HepG2 (cell line): Measurements from ENCODE around the gene ITGA6. TPM values are rescaled to one million over a fixed set of nuclear protein-coding genes. Genes with fewer than 3 reads are reported as not detected.

Experiments used
- ATAC-seq: fragments of 200-7000 bp; cut with Tn5 transposase; 3 replicates; pipeline ENCODE4 v1.9.1; 2020; ENCODE audit warnings: mild to moderate bottlenecking, moderate library complexity
- BruUV-seq: library from RNA; stranded (reverse); fragments of 400-500 nt; replicated peaks from 2 replicates; lab custom pipeline; 2021; lab: Mats Ljungman, UMichigan
- CTCF ChIA-PET: fragments of 300-600 bp; formaldehyde crosslinking; extraction: SDS; loops from one replicate; lab custom pipeline; 2021; ENCODE audit warnings: low total read pairs, inconsistent platforms, low intra/inter-chr PET ratio; lab: Yijun Ruan, JAX
- POLR2A ChIA-PET: fragments of 350-600 bp; sonication (Branson Sonifier 250); formaldehyde crosslinking; loops from one replicate; lab custom pipeline; 2020; ENCODE audit warnings: antibody characterized with exemption, inconsistent platforms; lab: Yijun Ruan, JAX
- DNase-seq: peaks from one replicate; pipeline ENCODE4 v3.0.0-alpha.2; 2015; ENCODE audit warnings: low spot score
- FAIRE-seq: peaks from 3 replicates; lab custom pipeline; 2011; peaks lifted over from hg19 to GRCh38; lab: Jason Lieb, UNC
- H2AFZ ChIP-seq: one replicate; pipeline ENCODE4 v1.6.1; 2011; ENCODE audit warnings: low read length, inconsistent platforms
- H3K27ac ChIP-seq: fragments of 300-600 bp; 3 replicates; pipeline ENCODE4 v1.8.0; 2011; ENCODE audit warnings: mixed run types, mild to moderate bottlenecking, mixed read lengths, low read length, inconsistent platforms; ENCODE audit not compliant: insufficient read depth; ENCODE audit errors: extremely low read length
- H3K27me3 ChIP-seq, 2 experiments: fragments of 200-600 bp in 1 of 2; 2 replicates in 1 of 2; 3 replicates in 1 of 2; pipeline versions ENCODE4 v1.6.0 to v1.8.0; 2011; ENCODE audit warnings: low read length in 2 of 2, mild to moderate bottlenecking in 2 of 2, moderate library complexity in 2 of 2, inconsistent platforms in 1 of 2; ENCODE audit not compliant: insufficient read depth in 2 of 2, control insufficient read depth in 1 of 2
- H3K36me3 ChIP-seq, 2 experiments: fragments of 200-600 bp in 1 of 2; replicated peaks in 1 of 2; 2 replicates in 1 of 2; 3 replicates in 1 of 2; pipeline versions ENCODE4 v1.5.1 to v1.8.0; 2011; ENCODE audit warnings: low read length in 2 of 2, inconsistent platforms in 1 of 2; ENCODE audit not compliant: insufficient read depth in 2 of 2, control insufficient read depth in 1 of 2
- H3K4me1 ChIP-seq: 2 replicates; pipeline ENCODE4 v1.5.1; 2012; ENCODE audit warnings: low read length, inconsistent platforms; ENCODE audit not compliant: insufficient read depth
- H3K4me2 ChIP-seq: 2 replicates; pipeline ENCODE4 v1.6.0; 2011; ENCODE audit warnings: low read depth, low read length, inconsistent platforms
- H3K4me3 ChIP-seq, 3 experiments: fragments of 200-600 bp in 1 of 3; sonication (generic), shearing (Covaris generic) in 1 of 3; replicated peaks in 1 of 3; 2 replicates each; pipeline ENCODE4 v1.5.1; 2011 to 2016; ENCODE audit warnings: low read length in 3 of 3, inconsistent platforms in 2 of 3, low read depth in 2 of 3, mild to moderate bottlenecking in 2 of 3, control low read depth in 1 of 3, mixed read lengths in 1 of 3; ENCODE audit not compliant: insufficient read depth in 1 of 3
- H3K79me2 ChIP-seq: one replicate; pipeline ENCODE4 v1.6.1; 2011; ENCODE audit warnings: low read length, inconsistent platforms; ENCODE audit not compliant: insufficient read depth
- H3K9ac ChIP-seq: 2 replicates; pipeline ENCODE4 v1.6.0; 2011; ENCODE audit warnings: mild to moderate bottlenecking, low read depth, low read length, inconsistent platforms; ENCODE audit not compliant: insufficient read depth
- H3K9me3 ChIP-seq: 2 replicates; pipeline ENCODE4 v1.5.1; 2012; ENCODE audit warnings: mild to moderate bottlenecking, low read length
- H4K20me1 ChIP-seq: 2 replicates; pipeline ENCODE4 v1.6.0; 2011; ENCODE audit warnings: inconsistent platforms, mild to moderate bottlenecking, low read length, moderate library complexity; ENCODE audit not compliant: insufficient read depth
- CBX2 ChIP-seq, 2 experiments: fragments of 200-600 bp in 1 of 2; sonication (generic); formaldehyde crosslinking in 1 of 2; IDR thresholded peaks; 2 replicates each; pipeline versions ENCODE4 v1.7.0 to v1.8.1; 2018 to 2022; ENCODE audit warnings: low read depth in 2 of 2, low read length in 1 of 2, mild to moderate bottlenecking in 1 of 2, missing genetic modification reagents in 1 of 2
- HNRNPLL ChIP-seq: fragments of 200-400 bp; formaldehyde crosslinking; IDR thresholded peaks from 2 replicates; pipeline ENCODE4 v1.6.1; 2017; ENCODE audit warnings: mild to moderate bottlenecking, low read depth, low read length; ENCODE audit not compliant: poor library complexity, severe bottlenecking
- IKZF1 ChIP-seq: fragments of 450-650 bp; IDR thresholded peaks from 2 replicates; pipeline ENCODE4 v1.7.1; 2016
- MAFK ChIP-seq, 2 experiments: IDR thresholded peaks in 1 of 2; conservative IDR thresholded peaks in 1 of 2; 2 replicates each; pipeline ENCODE4 v1.6.1; 2011; ENCODE audit warnings: improper control_type of control experiment in 2 of 2, low read length in 2 of 2
- MED13 ChIP-seq: sonication (generic); formaldehyde crosslinking; IDR thresholded peaks from 2 replicates; pipeline ENCODE4 v1.5.0; 2020; ENCODE audit warnings: missing genetic modification reagents
- TOE1 ChIP-seq: sonication (generic); formaldehyde crosslinking; IDR thresholded peaks from 2 replicates; pipeline ENCODE4 v1.4.0; 2020; ENCODE audit warnings: mild to moderate bottlenecking, missing genetic modification reagents
- TRIM24 ChIP-seq: sonication (generic); formaldehyde crosslinking; IDR thresholded peaks from 2 replicates; pipeline ENCODE4 v1.8.0; 2022; ENCODE audit warnings: mild to moderate bottlenecking, missing genetic modification reagents
- TSC22D2 ChIP-seq: sonication (generic); formaldehyde crosslinking; IDR thresholded peaks from 2 replicates; pipeline ENCODE4 v1.5.1; 2020; ENCODE audit warnings: missing genetic modification reagents, mild to moderate bottlenecking, borderline replicate concordance
- ZNF124 ChIP-seq: sonication (generic); formaldehyde crosslinking; IDR thresholded peaks from 2 replicates; pipeline ENCODE4 v1.4.0; 2020; ENCODE audit warnings: missing genetic modification reagents
- ZNF761 ChIP-seq: sonication (generic); formaldehyde crosslinking; conservative IDR thresholded peaks from 2 replicates; pipeline ENCODE4 v1.4.0; 2020; ENCODE audit warnings: mild to moderate bottlenecking, missing genetic modification reagents
- ZSCAN22 ChIP-seq: sonication (generic); formaldehyde crosslinking; IDR thresholded peaks from 2 replicates; pipeline ENCODE4 v1.4.0; 2020; ENCODE audit warnings: mild to moderate bottlenecking, missing genetic modification reagents
- in situ Hi-C: cut with HindIII; loops from 2 replicates; pipeline ENCODE4 v1.10.0; 2017; ENCODE audit warnings: low pct_unique_long_range_greater_than_20kb; ENCODE audit not compliant: extremely low pct_ligation_motif_present
- intact Hi-C: fragments of 100-400 bp; cut with micrococcal nuclease; formaldehyde crosslinking; loops from one replicate; pipeline ENCODE4 v1.10.0; 2022; ENCODE audit not compliant: unreplicated experiment
- polyA plus RNA-seq, 8 experiments: library from polyadenylated mRNA; depleted of rRNA in 3 of 8; stranded (reverse) in 7 of 8; unstranded in 1 of 8; fragments of >200 nt; fragmentation: Illumina TruSeq in 4 of 8; extraction: Trizol in 4 of 8; gene quantifications; 2 replicates each; pipeline versions ENCODE4 v1.2.1 to v1.2.3, GENCODE V29; 2011 to 2016; ENCODE audit warnings: low read depth in 4 of 8, missing spikeins in 1 of 8, mixed read lengths in 1 of 8; ENCODE audit not compliant: insufficient read depth in 1 of 8
- total RNA-seq, 5 experiments: library from RNA; depleted of rRNA; stranded (reverse); fragments of >200 nt; fragmentation: Illumina TruSeq; extraction: Trizol; gene quantifications; 2 replicates each; pipeline ENCODE4 v1.2.3, GENCODE V29; 2016; ENCODE audit warnings: low read depth in 1 of 5
- TF ChIP-seq, protein P1 (sequence below): IDR thresholded peaks from 2 replicates; pipeline ENCODE4 v1.6.1; 2012; ENCODE audit warnings: low read depth, low read length, improper control_type of control experiment
- TF ChIP-seq, protein P2 (sequence below): sonication (generic); formaldehyde crosslinking; IDR thresholded peaks from 2 replicates; pipeline ENCODE4 v1.4.0; 2020; ENCODE audit warnings: mild to moderate bottlenecking, missing genetic modification reagents
- TF ChIP-seq, protein P3 (sequence below): sonication (generic); formaldehyde crosslinking; IDR thresholded peaks from 2 replicates; pipeline ENCODE4 v1.5.1; 2020; ENCODE audit warnings: missing genetic modification reagents, mild to moderate bottlenecking, borderline replicate concordance

ITGA6 gene
- total and polyA plus RNA-seq, 2 of the 13 experiments (the other 11 are each of a cell fraction or from before 2014, with no cell fraction given): 24.0 to 92.5 TPM

DNA sequence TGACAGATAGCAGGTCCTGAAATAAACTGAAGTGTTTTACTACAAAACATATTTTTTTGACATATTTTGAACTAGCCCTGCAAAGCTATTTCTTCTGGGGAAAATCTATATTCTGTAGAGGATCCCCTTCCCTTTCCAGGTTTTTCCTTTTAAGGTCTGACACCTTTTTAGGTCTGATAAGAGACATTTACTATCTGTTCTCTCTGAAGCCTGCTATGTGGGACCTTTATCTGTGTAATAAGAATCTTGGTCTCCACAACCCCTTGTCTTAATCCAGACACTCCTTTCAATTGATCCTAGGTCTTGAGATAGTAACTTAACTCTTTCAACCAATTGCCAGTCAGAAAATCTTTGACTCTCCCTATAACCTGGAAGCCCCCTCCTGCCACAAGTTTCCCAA lies 123.0 kb downstream of the ITGA6 start:
- peaks cover 19% of the 10 kb centered on the region for H3K4me1 ChIP-seq
- no peaks in the 10 kb centered on the region for H4K20me1 ChIP-seq
- H3K9me3 ChIP-seq: no peaks in the 10 kb centered on the region
- H3K79me2 ChIP-seq: no peaks in the 10 kb centered on the region
- CTCF ChIA-PET: no interaction called here
- DNase-seq: no peak
- no peaks in the 10 kb centered on the region; a peak in 1 of 5 replicates for H3K27me3 ChIP-seq
- no TSS peak for BruUV-seq
- POLR2A ChIA-PET: no interaction called here
- TF ChIP-seq TOE1 (no peak), CBX2 (IDR thresholded peaks at IDR 0.05; ENCODE audit: low read depth, low read length) (no peak), CBX2 (CRISPR knock-in tag; IDR thresholded peaks at IDR 0.05; ENCODE audit: low read depth) (no peak)
- no peak overlapping the region for H3K27ac ChIP-seq
- no peak overlapping the region for H3K4me3 ChIP-seq
- in situ Hi-C loops: no loop called here
- H2AFZ ChIP-seq: no peak overlapping the region
- no peak for FAIRE-seq
- no peak for ATAC-seq
- intact Hi-C loops: no loop called here
- no peak overlapping the region for H3K9ac ChIP-seq
- no peaks in the 10 kb centered on the region for H3K36me3 ChIP-seq
- H3K4me2 ChIP-seq: no peak overlapping the region

DNA sequence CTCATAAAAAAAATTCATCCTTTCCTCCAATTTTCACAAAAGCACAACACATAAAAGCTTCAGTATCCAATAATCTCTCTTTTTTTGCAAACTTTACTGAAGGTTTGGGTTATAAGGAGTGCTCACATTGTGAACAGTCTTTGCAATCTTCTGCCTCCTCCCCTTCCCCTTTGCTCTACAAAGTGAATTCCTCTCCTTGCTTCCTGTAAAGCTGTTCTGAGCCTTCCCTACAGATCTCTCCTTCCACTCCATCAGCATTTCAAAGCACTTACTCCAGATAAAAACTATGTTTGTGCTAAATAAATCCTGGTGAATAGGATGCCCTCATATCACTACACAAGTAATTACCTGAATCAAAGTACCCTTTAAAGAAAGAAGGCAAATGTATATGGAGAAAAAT lies 123.9 kb downstream of the ITGA6 start:
- H4K20me1 ChIP-seq: no peaks in the 10 kb centered on the region
- FAIRE-seq (no peak), DNase-seq (no peak), ATAC-seq (no peak)
- no peaks in the 10 kb centered on the region for H3K36me3 ChIP-seq
- no peaks in the 10 kb centered on the region; a peak in 1 of 5 replicates for H3K27me3 ChIP-seq
- H3K4me3 ChIP-seq: no peak overlapping the region
- H3K9ac ChIP-seq: no peak overlapping the region
- POLR2A ChIA-PET: no interaction called here
- CTCF ChIA-PET: no interaction called here
- no peaks in the 10 kb centered on the region for H3K9me3 ChIP-seq
- H3K4me2 ChIP-seq: no peak overlapping the region
- no peak overlapping the region for H2AFZ ChIP-seq
- H3K79me2 ChIP-seq: peaks cover 4% of the 10 kb centered on the region
- H3K27ac ChIP-seq: no peak overlapping the region
- in situ Hi-C loops: no loop called here
- H3K4me1 ChIP-seq: peaks cover 19% of the 10 kb centered on the region
- intact Hi-C loops: no loop called here
- BruUV-seq: no TSS peak
- TF ChIP-seq TRIM24 (CRISPR knock-in tag): no peak
- no peak for TF ChIP-seq ZSCAN22
- TF ChIP-seq, protein P1, sequence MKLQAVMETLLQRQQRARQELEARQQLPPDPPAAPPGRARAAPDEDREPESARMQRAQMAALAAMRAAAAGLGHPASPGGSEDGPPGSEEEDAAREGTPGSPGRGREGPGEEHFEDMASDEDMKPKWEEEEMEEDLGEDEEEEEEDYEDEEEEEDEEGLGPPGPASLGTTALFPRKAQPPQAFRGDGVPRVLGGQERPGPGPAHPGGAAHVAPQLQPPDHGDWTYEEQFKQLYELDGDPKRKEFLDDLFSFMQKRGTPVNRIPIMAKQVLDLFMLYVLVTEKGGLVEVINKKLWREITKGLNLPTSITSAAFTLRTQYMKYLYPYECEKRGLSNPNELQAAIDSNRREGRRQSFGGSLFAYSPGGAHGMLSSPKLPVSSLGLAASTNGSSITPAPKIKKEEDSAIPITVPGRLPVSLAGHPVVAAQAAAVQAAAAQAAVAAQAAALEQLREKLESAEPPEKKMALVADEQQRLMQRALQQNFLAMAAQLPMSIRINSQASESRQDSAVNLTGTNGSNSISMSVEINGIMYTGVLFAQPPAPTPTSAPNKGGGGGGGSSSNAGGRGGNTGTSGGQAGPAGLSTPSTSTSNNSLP: no peak
- TF ChIP-seq HNRNPLL: no peak
- TF ChIP-seq, protein P2, sequence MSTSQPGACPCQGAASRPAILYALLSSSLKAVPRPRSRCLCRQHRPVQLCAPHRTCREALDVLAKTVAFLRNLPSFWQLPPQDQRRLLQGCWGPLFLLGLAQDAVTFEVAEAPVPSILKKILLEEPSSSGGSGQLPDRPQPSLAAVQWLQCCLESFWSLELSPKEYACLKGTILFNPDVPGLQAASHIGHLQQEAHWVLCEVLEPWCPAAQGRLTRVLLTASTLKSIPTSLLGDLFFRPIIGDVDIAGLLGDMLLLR (CRISPR knock-in tag): no peak
- no peak for TF ChIP-seq TOE1
- TF ChIP-seq MAFK (conservative IDR thresholded peaks at IDR 0.05 in 1 of 2, IDR thresholded peaks at IDR 0.05 in 1 of 2; ENCODE audit: low read length in 2 of 2): no peak
- no peak for TF ChIP-seq TSC22D2
- TF ChIP-seq ZNF124 (CRISPR knock-in tag): no peak
- no peak for TF ChIP-seq MED13 (CRISPR knock-in tag)
- no peak for TF ChIP-seq ZNF761 (CRISPR knock-in tag)
- TF ChIP-seq, protein P3, sequence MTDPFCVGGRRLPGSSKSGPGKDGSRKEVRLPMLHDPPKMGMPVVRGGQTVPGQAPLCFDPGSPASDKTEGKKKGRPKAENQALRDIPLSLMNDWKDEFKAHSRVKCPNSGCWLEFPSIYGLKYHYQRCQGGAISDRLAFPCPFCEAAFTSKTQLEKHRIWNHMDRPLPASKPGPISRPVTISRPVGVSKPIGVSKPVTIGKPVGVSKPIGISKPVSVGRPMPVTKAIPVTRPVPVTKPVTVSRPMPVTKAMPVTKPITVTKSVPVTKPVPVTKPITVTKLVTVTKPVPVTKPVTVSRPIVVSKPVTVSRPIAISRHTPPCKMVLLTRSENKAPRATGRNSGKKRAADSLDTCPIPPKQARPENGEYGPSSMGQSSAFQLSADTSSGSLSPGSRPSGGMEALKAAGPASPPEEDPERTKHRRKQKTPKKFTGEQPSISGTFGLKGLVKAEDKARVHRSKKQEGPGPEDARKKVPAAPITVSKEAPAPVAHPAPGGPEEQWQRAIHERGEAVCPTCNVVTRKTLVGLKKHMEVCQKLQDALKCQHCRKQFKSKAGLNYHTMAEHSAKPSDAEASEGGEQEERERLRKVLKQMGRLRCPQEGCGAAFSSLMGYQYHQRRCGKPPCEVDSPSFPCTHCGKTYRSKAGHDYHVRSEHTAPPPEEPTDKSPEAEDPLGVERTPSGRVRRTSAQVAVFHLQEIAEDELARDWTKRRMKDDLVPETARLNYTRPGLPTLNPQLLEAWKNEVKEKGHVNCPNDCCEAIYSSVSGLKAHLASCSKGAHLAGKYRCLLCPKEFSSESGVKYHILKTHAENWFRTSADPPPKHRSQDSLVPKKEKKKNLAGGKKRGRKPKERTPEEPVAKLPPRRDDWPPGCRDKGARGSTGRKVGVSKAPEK: no peak
- no peak for TF ChIP-seq IKZF1
